Measurements from ENCODE around the gene THEMIS.

- TF ChIP-seq, protein P1, sequence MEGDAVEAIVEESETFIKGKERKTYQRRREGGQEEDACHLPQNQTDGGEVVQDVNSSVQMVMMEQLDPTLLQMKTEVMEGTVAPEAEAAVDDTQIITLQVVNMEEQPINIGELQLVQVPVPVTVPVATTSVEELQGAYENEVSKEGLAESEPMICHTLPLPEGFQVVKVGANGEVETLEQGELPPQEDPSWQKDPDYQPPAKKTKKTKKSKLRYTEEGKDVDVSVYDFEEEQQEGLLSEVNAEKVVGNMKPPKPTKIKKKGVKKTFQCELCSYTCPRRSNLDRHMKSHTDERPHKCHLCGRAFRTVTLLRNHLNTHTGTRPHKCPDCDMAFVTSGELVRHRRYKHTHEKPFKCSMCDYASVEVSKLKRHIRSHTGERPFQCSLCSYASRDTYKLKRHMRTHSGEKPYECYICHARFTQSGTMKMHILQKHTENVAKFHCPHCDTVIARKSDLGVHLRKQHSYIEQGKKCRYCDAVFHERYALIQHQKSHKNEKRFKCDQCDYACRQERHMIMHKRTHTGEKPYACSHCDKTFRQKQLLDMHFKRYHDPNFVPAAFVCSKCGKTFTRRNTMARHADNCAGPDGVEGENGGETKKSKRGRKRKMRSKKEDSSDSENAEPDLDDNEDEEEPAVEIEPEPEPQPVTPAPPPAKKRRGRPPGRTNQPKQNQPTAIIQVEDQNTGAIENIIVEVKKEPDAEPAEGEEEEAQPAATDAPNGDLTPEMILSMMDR (IDR thresholded peaks at IDR 0.05 in 8 of 11, conservative IDR thresholded peaks at IDR 0.05 in 3 of 11), result no peak
- no peak for TF ChIP-seq POLR2A (IDR thresholded peaks at IDR 0.05)
Observed at GRCh38 chr6:127824061-127824460, 76.8 kb downstream of the THEMIS start.

Data from spleen (tissue), 7 donors.